AG08396 (cell line): ENCODE results near the gene ADAMTSL1.

ENCODE experiments used
- DNase-seq: peaks from one replicate; pipeline ENCODE4 v3.0.0; 2012; ENCODE audit warnings: low spot score, mixed read lengths

ADAMTSL1 gene

GRCh38 chr9:18811171-18811570 lies 337.2 kb downstream of the ADAMTSL1 start:
- DNase-seq: no peak

- no peak for DNase-seq
These were observed 345.5 kb downstream of the ADAMTSL1 start for GRCh38 chr9:18819418-18819817.

GRCh38 chr9:18820566-18821095 lies 346.7 kb downstream of the ADAMTSL1 start:
- no peak for DNase-seq

- DNase-seq: no peak
These were observed 347.8 kb downstream of the ADAMTSL1 start for GRCh38 chr9:18821788-18822187.

- no peak for DNase-seq
These were observed 348.9 kb downstream of the ADAMTSL1 start for GRCh38 chr9:18822850-18823249.

- peak; percentile 15 for DNase-seq
These were observed 350.2 kb downstream of the ADAMTSL1 start for GRCh38 chr9:18824095-18824666.

GRCh38 chr9:18825656-18826170 lies 351.8 kb downstream of the ADAMTSL1 start:
- no peak for DNase-seq

GRCh38 chr9:18826248-18826647 lies 352.3 kb downstream of the ADAMTSL1 start:
- DNase-seq: no peak

- no peak for DNase-seq
These were observed 355.1 kb downstream of the ADAMTSL1 start for GRCh38 chr9:18829066-18829465.

- no peak for DNase-seq
These were observed 355.9 kb downstream of the ADAMTSL1 start for GRCh38 chr9:18829873-18830272.

GRCh38 chr9:18834740-18835361 lies 360.9 kb downstream of the ADAMTSL1 start:
- no peak for DNase-seq

GRCh38 chr9:18837402-18837801 lies 363.4 kb downstream of the ADAMTSL1 start:
- DNase-seq: no peak

- DNase-seq: no peak
These were observed 373.8 kb downstream of the ADAMTSL1 start for GRCh38 chr9:18847576-18848275.

- DNase-seq: no peak
These were observed 374.7 kb downstream of the ADAMTSL1 start for GRCh38 chr9:18848657-18849056.

GRCh38 chr9:18849270-18849669 lies 375.3 kb downstream of the ADAMTSL1 start:
- no peak for DNase-seq

GRCh38 chr9:18849890-18850677 lies 376.1 kb downstream of the ADAMTSL1 start:
- no peak for DNase-seq

GRCh38 chr9:18851069-18851795 lies 377.3 kb downstream of the ADAMTSL1 start:
- no peak for DNase-seq

- no peak for DNase-seq
These were observed 381.7 kb downstream of the ADAMTSL1 start for GRCh38 chr9:18855656-18856055.

GRCh38 chr9:18857334-18857733 lies 383.4 kb downstream of the ADAMTSL1 start:
- no peak for DNase-seq

- no peak for DNase-seq
These were observed 383.8 kb downstream of the ADAMTSL1 start for GRCh38 chr9:18857769-18858168.
